ENCODE results near the gene GSTM1.
"Not testable (repeated sequence)": the region's sequence is repeated elsewhere in the genome, so short reads cannot be mapped to it uniquely, and the experiment has no call there.

The GSTM1 gene

DNA sequence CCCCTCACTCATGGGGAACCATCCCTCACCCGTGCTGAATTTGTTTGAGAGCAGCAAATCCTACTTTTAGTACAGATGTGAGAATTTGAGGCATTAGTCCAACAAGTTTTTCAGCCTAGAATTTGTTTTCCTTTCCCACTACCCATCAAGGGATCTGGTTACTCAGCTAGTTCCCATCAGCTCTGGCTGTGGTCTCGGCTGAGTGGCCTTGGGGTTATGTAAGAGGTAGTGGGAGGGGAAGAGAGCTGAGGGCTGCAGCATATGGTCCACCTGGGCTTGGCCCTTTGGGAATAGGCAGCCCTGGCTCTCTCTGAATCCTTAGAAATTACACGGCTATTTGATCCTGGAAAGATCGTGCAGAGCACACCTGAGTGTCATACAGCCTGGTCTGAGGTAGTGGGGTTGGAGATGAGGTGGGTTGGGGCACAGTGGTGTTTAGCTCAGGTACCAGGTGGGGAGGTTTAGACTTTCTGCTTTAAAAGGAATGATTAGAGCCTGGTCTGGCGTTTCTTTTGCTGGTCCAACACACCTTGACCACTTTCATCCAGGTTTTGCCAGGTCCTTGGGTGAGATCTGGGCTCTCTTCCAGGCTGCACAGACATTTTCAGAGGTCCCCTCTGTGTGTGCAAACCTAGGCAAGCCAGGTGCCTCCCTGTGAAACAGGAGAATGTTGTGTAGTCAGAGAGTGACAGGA is 27.5 kb upstream of the GSTM1 start:
- no peak for DNase-seq (ENCODE audit: low read depth in 2 of 2)

DNA sequence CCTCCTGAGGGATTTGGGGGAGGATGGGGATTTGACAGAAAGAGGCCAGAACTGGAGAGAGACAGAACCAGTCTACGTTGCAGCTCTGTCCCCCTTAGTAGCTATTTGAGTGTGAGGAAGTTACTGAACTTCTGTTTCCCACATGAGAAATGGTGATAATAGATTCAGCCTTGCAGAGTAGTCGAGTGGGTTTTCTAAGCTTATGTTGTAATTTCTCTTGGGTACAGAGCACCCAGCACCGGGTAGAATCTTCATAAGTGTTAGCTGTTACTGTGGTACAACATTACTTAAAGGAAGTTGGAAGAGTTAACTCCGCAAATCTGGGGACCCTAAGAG is 27.0 kb upstream of the GSTM1 start:
- DNase-seq (ENCODE audit: low read depth in 2 of 2) = not testable (repeated sequence)

DNA sequence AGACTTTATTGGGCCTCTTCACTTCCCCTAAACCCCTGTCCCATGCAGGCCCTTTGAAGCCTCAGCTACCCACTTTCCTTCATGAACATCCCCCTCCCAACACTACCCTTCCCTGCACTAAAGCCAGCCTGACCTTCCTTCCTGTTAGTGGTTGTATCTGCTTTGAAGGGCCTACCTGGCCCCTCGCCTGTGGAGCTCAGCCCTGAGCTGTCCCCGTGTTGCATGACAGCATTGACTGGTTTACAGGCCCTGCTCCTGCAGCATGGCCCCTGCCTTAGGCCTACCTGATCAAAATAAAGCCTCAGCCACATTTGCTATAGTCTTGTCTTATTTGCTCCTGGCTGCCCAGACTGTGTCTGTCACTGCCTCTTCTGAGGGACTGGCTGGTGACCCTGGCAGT is 26.2 kb upstream of the GSTM1 start:
- DNase-seq (ENCODE audit: low read depth in 2 of 2) = no peak

DNA sequence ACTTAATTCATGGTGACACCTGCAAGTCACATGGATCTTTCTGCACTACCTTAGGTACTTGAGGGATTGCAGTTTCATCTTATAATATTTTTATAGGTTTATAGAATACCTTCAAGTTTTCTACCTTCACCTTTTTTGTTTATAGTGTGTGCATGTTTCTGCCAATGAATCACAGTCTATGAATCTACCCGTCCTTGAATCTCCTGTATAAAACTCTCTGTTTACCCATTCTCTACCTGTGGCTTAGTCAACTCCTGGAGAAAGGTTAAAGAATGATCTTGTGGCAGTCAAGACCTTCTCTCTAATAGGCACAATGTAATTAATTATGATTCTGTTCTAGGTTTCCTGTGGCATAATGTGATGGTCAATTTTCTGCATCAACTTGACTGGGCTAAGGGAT is 22.9 kb upstream of the GSTM1 start:
- no peak for DNase-seq (ENCODE audit: low read depth in 2 of 2)

DNA sequence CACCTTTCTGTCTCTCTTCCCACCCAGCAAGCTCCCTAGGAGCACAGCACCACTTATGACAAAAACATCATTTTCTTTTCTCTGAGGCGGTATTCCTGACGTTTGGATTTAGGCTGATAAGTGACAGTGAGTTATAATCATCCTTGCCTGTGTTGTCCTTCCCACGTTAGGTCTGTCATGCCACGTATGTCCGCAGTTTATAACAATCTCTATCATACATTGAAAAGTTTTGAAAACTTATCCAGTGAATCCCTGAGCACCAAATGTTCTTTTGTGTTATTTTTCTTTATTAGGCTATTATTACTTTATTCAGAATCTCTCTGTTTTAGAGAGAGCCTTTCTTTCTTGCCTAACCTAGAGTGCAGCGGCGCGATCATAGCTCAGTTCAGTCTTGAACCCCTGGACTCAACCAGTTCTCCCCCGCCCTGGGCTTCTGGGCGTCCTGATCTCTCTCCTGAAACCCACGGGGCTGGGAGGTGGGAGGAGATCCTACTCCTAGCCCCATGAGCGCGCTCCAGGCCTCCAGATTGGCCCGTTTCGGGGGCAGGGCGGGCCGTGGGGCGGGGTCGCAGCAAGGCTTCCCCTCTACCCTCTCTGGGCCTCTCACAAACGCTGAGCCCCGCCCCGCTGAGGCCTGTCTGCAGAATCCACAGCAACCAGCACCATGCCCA is 20.0 kb upstream of the GSTM1 start, which contains the start of gene GSTM2:
TSS of gene GSTM2 (plus strand) at position 606 of the 671 bp plus-strand sequence. CDS start at position 665, 59 bp downstream.
- DNase-seq (ENCODE audit: low read depth in 2 of 2) = peak; percentile 39 to 47

DNA sequence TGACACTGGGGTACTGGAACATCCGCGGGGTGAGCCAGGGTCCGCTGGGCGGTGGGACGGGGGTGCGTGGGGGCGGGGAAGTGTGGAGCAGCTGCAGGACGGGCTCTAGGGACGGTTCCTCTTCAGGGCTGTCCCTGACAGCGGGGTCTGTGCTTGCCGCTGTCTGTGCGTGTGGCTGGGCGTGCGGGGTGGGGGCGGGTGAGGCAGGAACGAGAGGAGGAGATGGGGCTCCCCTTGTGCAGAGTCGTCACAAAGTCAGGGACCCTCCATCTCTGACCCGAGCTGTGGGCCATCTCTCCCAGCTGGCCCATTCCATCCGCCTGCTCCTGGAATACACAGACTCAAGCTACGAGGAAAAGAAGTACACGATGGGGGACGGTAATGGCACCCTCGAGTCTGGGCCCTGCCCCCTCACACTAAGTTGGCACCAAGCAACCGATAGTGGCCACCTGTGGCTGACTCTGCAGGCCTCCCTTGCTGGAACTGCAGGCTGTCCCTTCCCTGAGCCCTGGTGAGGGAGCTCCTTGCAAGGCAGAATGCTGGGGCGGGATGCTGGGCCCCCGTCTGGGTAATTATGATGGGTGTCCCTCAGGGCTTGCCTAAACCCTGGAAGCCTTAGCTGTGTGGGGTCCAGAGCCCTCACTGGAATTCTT is 19.4 kb upstream of the GSTM1 start:
- no peak for DNase-seq (ENCODE audit: low read depth in 2 of 2)

DNA sequence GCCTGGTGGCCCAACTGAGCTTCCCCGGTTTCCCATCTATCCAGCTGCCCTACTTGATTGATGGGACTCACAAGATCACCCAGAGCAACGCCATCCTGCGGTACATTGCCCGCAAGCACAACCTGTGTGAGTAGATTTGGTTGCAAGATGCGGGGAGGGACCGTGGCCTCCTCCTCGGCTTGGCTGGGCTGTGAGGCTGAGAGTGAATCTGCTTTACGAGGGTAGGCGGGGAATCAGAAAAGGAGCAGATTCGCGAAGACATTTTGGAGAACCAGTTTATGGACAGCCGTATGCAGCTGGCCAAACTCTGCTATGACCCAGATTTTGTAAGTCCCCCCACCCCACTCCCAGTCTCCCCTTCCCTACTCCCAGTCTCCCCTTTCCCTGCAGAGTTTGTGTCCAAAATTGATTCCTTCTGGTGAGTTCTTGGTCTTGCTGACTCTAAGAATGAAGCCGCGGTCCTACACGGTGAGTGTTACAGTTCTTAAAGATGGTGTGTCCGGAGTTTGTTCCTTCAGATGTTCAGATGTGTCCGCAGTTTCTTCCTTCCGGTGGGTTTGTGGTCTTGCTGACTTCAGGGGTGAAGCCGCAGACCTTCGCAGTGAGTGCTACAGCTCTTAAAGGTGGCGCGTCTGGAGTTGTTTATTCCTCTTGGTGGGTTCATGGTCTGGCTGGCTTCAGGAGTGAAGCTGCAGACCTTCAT is 18.2 kb upstream of the GSTM1 start:
- DNase-seq (ENCODE audit: low read depth in 2 of 2) = no peak

DNA sequence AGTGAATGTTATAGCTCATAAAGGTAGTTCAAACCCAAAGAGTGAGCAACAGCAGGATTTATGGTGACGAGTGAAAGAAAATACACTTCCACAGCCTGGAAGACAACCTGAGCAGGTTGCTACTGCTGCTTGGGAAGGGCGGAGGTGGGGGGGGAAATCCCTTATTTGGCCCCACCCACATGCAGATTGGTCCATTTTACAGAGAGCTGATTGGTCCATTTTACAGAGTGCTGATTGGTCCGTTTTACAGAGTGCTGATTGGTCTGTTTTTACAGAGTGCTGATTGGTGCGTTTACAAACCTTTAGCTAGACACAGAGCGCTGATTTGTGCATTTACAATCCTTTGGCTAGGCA is 17.7 kb upstream of the GSTM1 start:
- not testable (repeated sequence) for DNase-seq (ENCODE audit: low read depth in 2 of 2)

DNA sequence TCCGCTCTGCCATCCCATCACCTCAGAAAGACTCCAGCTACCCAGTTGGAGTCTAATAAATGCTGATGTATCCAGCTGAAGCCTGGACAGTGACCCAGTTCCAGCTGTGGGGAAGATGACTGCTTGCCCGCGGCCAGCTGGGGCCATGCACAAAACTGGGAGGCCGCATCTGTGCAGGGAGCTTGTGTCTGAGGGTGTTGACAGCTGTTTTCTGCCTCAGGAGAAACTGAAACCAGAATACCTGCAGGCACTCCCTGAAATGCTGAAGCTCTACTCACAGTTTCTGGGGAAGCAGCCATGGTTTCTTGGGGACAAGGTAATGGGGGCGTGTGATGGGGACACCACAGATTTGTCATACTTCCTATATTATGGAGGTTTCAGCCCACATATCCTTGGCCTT is 16.6 kb upstream of the GSTM1 start:
- no peak for DNase-seq (ENCODE audit: low read depth in 2 of 2)

DNA sequence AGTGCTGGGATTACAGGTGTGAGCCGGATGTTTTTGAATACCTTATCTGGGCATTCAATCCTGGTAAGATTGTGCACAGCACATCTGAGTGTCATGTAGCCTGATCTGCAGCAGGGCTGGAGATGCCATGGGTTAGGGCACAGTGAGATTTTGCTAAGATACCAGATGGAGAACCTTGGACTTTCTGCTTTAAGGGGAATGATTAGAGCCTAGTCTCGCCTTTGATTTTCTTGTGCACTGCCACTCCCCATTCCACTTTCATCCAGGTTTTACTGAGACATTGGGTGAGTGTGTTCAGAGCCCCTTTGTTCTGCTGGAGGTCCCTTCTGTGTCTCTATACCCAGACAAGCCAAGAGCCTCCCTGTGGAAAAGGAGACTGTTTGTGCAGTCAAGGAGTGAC is 13.8 kb upstream of the GSTM1 start:
- not testable (repeated sequence) for DNase-seq (ENCODE audit: low read depth in 2 of 2)

DNA sequence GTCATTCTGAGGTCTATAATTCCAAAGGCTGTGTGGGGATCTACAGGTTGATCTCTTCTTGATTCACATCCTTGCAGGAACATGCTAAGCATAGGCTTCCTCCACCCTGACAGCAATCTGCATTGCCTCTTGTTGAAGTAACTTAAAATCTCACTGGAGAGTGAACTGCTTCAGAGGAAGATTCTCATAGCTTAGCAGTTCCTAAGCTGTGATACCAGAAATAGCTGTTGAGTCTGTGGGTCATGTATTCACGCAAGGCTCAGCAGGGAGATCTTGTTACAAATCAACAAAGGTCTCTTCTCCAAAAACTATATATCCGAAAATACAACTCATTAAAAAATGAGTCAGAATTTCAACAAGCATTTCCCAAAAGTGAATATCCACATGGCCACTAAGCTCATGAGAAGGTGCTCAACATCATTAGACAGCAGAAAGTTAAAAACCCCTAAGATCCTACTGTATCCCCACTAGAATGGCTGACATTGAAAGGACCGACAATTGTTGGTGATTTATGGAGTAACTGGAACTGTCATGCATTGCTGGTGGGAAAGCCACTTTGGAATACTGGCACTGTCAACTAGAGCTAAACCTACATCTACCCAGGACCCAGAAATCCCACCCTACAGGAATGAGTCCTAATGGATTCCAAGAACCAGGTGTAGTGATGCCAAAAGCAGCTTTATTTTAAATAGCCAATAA is 10.8 kb upstream of the GSTM1 start:
- not testable (repeated sequence) for DNase-seq (ENCODE audit: low read depth in 2 of 2)

DNA sequence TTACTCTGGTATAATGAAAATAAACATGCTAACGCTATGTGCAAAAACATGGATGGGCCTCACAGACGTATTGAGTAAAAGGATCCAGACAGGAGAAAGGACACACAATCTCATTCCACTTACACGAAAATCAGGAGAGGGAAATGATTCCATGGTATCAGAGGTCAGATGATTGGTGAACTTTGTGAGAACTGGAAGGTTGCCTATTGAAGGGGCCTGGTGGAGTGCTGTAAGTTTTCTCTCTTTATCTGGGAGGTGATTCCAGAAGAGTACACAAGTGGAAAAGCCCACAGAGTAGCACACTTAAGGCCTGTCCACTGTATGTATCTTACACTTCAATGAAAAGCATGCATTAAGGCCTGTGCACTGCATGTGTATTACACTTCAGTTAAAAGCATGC is 10.2 kb upstream of the GSTM1 start:
- DNase-seq (ENCODE audit: low read depth in 2 of 2) = no peak

DNA sequence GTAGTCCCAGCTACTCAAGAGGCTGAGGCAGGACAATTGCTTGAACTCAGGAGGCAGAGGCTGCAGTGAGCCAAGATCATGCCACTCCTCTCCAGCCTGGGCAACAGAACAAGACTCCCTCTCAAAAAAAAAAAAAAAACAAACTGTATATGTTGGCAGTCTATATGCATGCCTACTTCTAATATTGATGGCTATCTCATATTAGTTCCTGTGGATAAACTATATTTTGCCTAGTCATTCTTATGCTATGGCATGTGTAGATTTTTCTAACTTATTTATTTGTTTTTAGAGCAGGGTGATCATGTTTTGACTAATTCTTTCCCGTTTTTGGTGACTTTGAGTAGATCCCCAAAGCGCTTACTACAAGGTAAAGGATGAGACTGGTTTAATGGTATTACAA is 9.0 kb upstream of the GSTM1 start:
- DNase-seq (ENCODE audit: low read depth in 2 of 2) = not testable (repeated sequence)

DNA sequence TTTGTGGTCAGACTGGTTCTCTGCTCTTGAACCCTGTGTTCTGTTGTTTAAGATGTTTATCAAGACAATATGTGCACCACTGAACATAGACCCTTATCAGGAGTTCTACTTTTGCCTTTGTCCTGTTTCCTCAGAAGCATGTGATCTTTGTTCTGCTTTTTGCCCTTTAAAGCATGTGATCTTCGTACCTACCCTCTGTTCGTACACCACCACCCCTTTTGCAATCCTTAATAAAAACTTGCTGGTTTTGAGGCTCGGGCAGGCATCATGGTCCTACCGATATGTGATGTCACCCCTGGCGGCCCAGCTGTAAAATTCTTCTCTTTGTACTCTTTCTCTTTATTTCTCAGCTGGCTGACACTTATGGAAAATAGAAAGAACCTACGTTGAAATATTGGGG is 2.8 kb upstream of the GSTM1 start:
- DNase-seq (ENCODE audit: low read depth in 2 of 2) = not testable (repeated sequence)

DNA sequence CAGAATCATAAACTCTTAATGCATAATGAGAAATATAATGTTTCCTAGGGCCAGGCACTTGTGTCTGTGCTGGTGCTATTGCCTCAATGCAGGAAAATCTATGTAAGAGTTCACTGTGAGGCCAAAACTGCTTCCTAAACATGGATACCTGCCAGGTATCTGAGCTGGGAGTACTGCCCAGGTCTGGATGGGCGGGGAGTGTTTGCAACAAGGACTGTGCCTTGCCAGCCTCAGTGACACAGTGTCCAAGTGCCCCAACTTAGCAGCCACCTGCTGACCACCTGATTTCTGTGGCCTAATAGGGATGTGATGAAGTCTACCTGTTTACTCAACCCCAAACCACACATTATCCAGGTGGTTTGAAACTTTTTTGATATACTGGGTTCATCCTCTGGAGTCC is 2.2 kb upstream of the GSTM1 start:
- not testable (repeated sequence) for DNase-seq (ENCODE audit: low read depth in 2 of 2)

DNA sequence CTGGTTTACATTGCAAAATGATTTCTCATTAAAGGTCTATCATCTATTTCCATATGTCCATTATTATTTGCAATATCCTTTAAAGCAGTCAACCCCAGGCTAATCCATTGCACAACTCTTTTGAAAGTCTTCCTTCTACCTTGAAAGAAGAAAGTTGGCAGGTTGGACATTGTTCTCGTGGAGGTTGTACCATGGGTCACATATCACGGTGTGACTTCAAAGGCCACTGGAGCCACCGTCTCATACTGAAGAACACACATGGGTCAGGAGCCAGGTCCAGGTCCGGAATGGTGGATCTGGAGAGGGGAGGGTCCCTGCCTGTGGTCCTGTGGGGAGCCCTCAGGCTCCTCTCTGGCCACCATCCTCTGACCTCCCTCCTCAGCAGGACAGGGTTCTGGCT is 1.7 kb upstream of the GSTM1 start:
- not testable (repeated sequence) for DNase-seq (ENCODE audit: low read depth in 2 of 2)

DNA sequence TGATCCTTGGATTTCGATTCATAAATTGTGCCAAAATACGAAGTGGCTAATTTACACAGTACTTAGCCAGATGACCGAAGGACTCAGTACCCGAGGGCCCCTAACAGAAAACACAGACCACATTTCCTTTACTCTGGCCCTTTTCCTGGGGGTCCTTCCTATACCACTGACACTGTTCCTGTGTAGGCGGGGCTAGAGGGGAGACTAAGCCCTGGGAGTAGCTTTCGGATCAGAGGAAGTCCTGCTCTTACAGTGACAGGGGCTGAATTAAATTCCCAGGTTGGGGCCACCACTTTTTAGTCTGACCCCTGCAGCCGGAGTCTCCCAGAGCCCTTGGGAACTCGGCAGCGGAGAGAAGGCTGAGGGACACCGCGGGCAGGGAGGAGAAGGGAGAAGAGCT is 508 bp upstream of the GSTM1 start:
- DNase-seq (ENCODE audit: low read depth in 2 of 2) = not testable (repeated sequence)

DNA sequence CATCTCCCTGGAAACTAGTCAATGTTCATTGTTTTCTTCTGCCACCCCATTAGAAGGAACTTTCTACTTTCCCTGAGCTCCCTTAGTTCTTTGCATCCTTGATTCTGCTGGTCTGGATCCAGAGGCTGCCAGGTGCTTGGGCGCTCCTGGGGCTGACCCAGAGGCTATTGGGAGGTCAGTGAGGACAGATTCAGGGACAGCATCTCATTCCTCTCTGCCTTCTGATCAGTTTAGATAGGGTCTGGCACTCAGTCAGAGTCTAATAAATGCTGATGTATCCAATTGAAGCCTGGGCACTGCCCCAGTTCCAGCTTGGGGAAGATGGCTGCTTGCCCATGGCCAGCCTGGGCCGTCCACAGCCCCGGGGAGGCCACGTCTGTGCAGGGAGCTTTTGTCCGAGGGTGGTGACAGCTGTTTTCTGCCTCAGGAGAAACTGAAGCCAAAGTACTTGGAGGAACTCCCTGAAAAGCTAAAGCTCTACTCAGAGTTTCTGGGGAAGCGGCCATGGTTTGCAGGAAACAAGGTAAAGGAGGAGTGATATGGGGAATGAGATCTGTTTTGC is 2.3 kb downstream of the GSTM1 start:
- DNase-seq (ENCODE audit: low read depth in 2 of 2) = no peak

DNA sequence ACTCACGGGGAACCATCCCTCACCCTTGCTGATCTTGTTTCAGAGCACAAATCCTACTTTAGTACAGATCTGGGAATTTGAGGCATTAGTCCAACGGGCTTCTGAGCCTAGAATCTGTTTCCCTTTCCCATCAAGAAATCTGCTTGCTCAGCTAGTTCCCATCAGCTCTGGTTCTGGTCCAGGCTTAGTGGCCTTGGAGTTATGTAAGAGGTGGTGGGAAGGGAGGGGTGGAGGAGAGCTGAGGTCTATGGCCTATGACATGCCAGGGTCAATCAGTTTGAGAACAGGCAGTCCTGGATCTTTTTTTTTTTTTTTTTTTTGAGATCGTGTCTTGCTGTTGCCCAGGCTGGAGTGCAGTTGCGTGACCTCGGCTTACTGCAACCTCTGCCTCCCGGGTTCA is 4.1 kb downstream of the GSTM1 start:
- no peak for DNase-seq (ENCODE audit: low read depth in 2 of 2)

DNA sequence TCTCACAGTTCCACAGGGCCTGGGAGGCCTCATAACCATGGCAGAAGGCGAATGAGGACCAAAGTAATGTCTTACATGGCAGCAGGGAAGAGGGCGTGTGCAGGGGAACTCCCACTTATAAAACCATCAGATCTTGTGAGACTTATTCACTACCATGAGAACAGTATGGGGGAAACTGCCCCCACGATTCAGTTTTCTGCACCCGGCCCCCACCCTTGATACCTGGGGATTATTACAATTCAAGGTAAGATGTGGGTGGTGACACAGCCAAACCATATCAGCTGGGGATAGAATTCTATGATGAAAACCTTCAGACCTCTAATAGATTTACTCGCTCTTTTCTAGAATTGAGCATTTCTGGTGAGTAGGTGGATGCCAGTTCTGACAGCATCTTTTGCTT is 6.8 kb downstream of the GSTM1 start:
- DNase-seq (ENCODE audit: low read depth in 2 of 2) = not testable (repeated sequence)

DNA sequence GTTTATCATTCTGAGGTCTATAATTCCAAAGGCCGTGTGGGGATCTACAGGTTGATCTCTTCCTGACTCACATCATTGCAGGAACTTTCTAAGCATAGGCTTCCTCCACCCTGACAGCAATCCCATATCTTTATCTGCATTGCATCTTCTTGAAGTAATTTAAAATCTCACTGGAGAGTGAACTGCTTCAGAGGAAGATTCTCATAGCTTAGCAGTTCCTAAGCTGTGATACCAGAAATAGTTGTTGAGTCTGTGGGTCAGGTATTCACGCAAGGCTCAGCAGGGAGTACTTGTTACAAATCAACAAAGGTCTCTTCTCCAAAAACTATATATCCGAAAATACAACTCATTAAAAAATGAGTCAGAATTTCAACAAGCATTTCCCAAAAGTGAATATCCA is 7.5 kb downstream of the GSTM1 start:
- not testable (repeated sequence) for DNase-seq (ENCODE audit: low read depth in 2 of 2)

DNA sequence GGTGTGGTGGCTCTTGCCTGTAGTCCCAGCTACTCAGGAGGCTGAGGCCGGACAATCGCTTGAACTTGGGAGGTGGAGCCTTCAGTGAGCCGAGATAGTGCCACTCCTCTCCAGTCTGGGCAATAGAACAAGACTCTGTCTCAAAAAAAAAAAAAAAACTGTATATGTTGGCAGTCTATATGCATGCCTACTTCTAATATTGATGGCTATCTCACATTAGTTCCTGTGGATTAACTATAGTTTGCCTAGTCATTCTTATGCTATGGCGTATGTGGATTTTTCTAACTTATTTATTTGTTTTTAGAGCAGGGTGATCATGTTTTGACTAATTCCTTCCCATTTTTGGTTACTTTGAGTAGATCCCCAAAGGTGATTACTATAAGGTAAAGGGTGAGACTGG is 9.4 kb downstream of the GSTM1 start:
- no peak for DNase-seq (ENCODE audit: low read depth in 2 of 2)
